GF-D8 (cell line): Measurements from ENCODE around the gene NSG1.
"Not testable (repeated sequence)": the region's sequence is repeated elsewhere in the genome, so short reads cannot be mapped to it uniquely, and the experiment has no call there.

Experiments used
- DNase-seq: peaks from one replicate; lab custom pipeline; 2025; lab: John Stamatoyannopoulos, UW

The NSG1 gene

GRCh38 chr4:4436244-4436823, 49.4 kb downstream of the NSG1 start:
- DNase-seq, result no peak

- DNase-seq, result no peak
Measured at GRCh38 chr4:4437798-4438470, 51.0 kb downstream of the NSG1 start.

- DNase-seq, result no peak
Measured at GRCh38 chr4:4438891-4439290, 52.0 kb downstream of the NSG1 start.

GRCh38 chr4:4439782-4440181, 52.9 kb downstream of the NSG1 start:
- no peak for DNase-seq

- DNase-seq, result no peak
Measured at GRCh38 chr4:4440333-4441061, 53.6 kb downstream of the NSG1 start.

- no peak for DNase-seq
Measured at GRCh38 chr4:4443821-4444220, 56.9 kb downstream of the NSG1 start.

GRCh38 chr4:4446434-4446833, 59.5 kb downstream of the NSG1 start:
- DNase-seq, result no peak

GRCh38 chr4:4455210-4455865, 68.4 kb downstream of the NSG1 start:
- DNase-seq, result no peak

- no peak for DNase-seq
Measured at GRCh38 chr4:4456351-4456750, 69.4 kb downstream of the NSG1 start.

- DNase-seq, result no peak
Measured at GRCh38 chr4:4456816-4457578, 70.1 kb downstream of the NSG1 start.

- no peak for DNase-seq
Measured at GRCh38 chr4:4457803-4458553, 71.1 kb downstream of the NSG1 start.

- DNase-seq, result no peak
Measured at GRCh38 chr4:4459181-4459580, 72.3 kb downstream of the NSG1 start.

- no peak for DNase-seq
Measured at GRCh38 chr4:4460759-4461158, 73.9 kb downstream of the NSG1 start.

GRCh38 chr4:4461178-4461577, 74.3 kb downstream of the NSG1 start:
- no peak for DNase-seq

GRCh38 chr4:4461850-4462249, 74.9 kb downstream of the NSG1 start:
- DNase-seq, result no peak

GRCh38 chr4:4462970-4463369, 76.1 kb downstream of the NSG1 start:
- DNase-seq, result no peak

- not testable (repeated sequence) for DNase-seq
Measured at GRCh38 chr4:4465238-4465637, 78.3 kb downstream of the NSG1 start.
